MM.1S (cell line): ENCODE data around the gene RABEPK.
"Not testable (repeated sequence)": the region's sequence is repeated elsewhere in the genome, so short reads cannot be mapped to it uniquely, and the experiment has no call there.

Experiments
- DNase-seq: peaks from one replicate; pipeline ENCODE4 v3.0.0-alpha.2; 2015
- H2AFZ ChIP-seq: fragments of 300-600 bp; sonication (generic); 2 replicates; pipeline ENCODE4 v1.6.0; 2016; ENCODE audit warnings: antibody characterized with exemption, low read length
- H3F3A ChIP-seq: fragments of 300-600 bp; sonication (generic); 2 replicates; pipeline ENCODE4 v1.6.1; 2016; ENCODE audit warnings: mild to moderate bottlenecking, antibody characterized with exemption, low read length, moderate library complexity, mixed read lengths; ENCODE audit not compliant: insufficient read depth
- H3K27ac ChIP-seq: fragments of 300-600 bp; sonication (generic); 2 replicates; pipeline ENCODE4 v1.5.1; 2016; ENCODE audit warnings: mild to moderate bottlenecking, low read length
- H3K27me3 ChIP-seq: fragments of 300-600 bp; sonication (generic); replicated peaks from 2 replicates; pipeline ENCODE4 v1.6.0; 2016; ENCODE audit warnings: low read length; ENCODE audit not compliant: insufficient read depth
- H3K36me3 ChIP-seq: fragments of 300-600 bp; sonication (generic); replicated peaks from 2 replicates; pipeline ENCODE4 v1.6.1; 2016; ENCODE audit warnings: mild to moderate bottlenecking, low read length, mixed read lengths; ENCODE audit not compliant: insufficient read depth
- H3K4me1 ChIP-seq: fragments of 300-600 bp; sonication (generic); 2 replicates; pipeline ENCODE4 v1.6.1; 2016; ENCODE audit warnings: low read length, mixed read lengths
- H3K4me2 ChIP-seq: fragments of 300-600 bp; sonication (generic); 2 replicates; pipeline ENCODE4 v1.6.0; 2016; ENCODE audit warnings: low read depth, low read length
- H3K4me3 ChIP-seq: fragments of 300-600 bp; sonication (generic); 2 replicates; pipeline ENCODE4 v1.5.1; 2016; ENCODE audit warnings: low read length, mixed read lengths
- H3K79me2 ChIP-seq: fragments of 300-600 bp; sonication (generic); 2 replicates; pipeline ENCODE4 v1.6.1; 2016; ENCODE audit warnings: mixed run types, low read length, mixed read lengths
- H3K9ac ChIP-seq: fragments of 300-600 bp; sonication (generic); 2 replicates; pipeline ENCODE4 v1.6.1; 2016; ENCODE audit warnings: low read length, mixed read lengths
- H3K9me2 ChIP-seq: fragments of 300-600 bp; sonication (generic); replicated peaks from 2 replicates; pipeline ENCODE4 v1.6.1; 2016; ENCODE audit warnings: mild to moderate bottlenecking, low read length, mixed read lengths; ENCODE audit not compliant: insufficient read depth
- H3K9me3 ChIP-seq: fragments of 300-600 bp; sonication (generic); replicated peaks from 2 replicates; pipeline ENCODE4 v1.6.1; 2016; ENCODE audit warnings: mild to moderate bottlenecking, low read length, mixed read lengths; ENCODE audit not compliant: insufficient read depth
- H4K20me1 ChIP-seq: fragments of 300-600 bp; sonication (generic); 2 replicates; pipeline ENCODE4 v1.6.1; 2016; ENCODE audit warnings: mild to moderate bottlenecking, low read length, moderate library complexity, mixed read lengths; ENCODE audit not compliant: insufficient read depth
- EZH2 ChIP-seq: fragments of 300-600 bp; sonication (generic); optimal IDR thresholded peaks from 2 replicates; pipeline ENCODE3; 2017; ENCODE audit warnings: low read depth, mild to moderate bottlenecking, antibody characterized with exemption, low read length, mixed read lengths
- EZH2phosphoT487 ChIP-seq: fragments of 300-600 bp; sonication (generic); IDR thresholded peaks from 2 replicates; pipeline ENCODE4 v1.6.1; 2018; ENCODE audit warnings: antibody characterized with exemption, low read length
- TF ChIP-seq, protein P1 (sequence below): fragments of 300-600 bp; sonication (generic); IDR thresholded peaks from 2 replicates; pipeline ENCODE4 v1.5.1; 2016; ENCODE audit warnings: antibody characterized with exemption, low read length, mixed read lengths

Gene RABEPK

DNA sequence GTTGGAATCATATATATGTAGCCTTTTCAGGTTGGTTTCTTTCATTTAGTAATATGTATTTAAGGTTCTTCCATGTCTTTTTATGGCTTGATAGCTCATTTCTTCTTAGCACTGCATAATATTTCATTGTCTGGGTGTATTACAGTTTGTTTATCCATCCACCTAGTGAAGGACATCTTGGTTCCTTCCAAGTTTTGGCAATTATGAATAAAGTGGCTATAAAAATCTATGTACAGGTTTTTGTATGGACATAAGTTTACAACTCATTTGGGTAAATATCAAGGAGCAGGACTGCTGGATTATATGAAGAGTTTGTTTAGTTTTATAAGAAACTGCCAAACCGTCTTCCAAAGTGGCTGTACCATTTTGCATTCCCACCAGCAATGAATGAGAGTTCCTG lies 22.5 kb upstream of the RABEPK start:
- H3F3A ChIP-seq = peaks cover 4% of the 10 kb centered on the region; the same call in 1 of the 2 replicates
- peaks cover 96% of the 10 kb centered on the region for H3K79me2 ChIP-seq
- H3K9me2 ChIP-seq = no peaks in the 10 kb centered on the region
- H2AFZ ChIP-seq = no peak overlapping the region
- H3K27ac ChIP-seq = no peak overlapping the region
- no peaks in the 10 kb centered on the region for H3K4me1 ChIP-seq
- no peak overlapping the region for H3K4me2 ChIP-seq
- H3K36me3 ChIP-seq = no peaks in the 10 kb centered on the region
- no peak overlapping the region for H3K4me3 ChIP-seq
- no peaks in the 10 kb centered on the region for H3K9me3 ChIP-seq
- no peaks in the 10 kb centered on the region for H4K20me1 ChIP-seq
- DNase-seq = no peak
- no peak overlapping the region for H3K9ac ChIP-seq
- H3K27me3 ChIP-seq = no peaks in the 10 kb centered on the region
- TF ChIP-seq EZH2 (no peak), EZH2phosphoT487 (no peak)
- TF ChIP-seq, protein P1, sequence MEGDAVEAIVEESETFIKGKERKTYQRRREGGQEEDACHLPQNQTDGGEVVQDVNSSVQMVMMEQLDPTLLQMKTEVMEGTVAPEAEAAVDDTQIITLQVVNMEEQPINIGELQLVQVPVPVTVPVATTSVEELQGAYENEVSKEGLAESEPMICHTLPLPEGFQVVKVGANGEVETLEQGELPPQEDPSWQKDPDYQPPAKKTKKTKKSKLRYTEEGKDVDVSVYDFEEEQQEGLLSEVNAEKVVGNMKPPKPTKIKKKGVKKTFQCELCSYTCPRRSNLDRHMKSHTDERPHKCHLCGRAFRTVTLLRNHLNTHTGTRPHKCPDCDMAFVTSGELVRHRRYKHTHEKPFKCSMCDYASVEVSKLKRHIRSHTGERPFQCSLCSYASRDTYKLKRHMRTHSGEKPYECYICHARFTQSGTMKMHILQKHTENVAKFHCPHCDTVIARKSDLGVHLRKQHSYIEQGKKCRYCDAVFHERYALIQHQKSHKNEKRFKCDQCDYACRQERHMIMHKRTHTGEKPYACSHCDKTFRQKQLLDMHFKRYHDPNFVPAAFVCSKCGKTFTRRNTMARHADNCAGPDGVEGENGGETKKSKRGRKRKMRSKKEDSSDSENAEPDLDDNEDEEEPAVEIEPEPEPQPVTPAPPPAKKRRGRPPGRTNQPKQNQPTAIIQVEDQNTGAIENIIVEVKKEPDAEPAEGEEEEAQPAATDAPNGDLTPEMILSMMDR = no peak

DNA sequence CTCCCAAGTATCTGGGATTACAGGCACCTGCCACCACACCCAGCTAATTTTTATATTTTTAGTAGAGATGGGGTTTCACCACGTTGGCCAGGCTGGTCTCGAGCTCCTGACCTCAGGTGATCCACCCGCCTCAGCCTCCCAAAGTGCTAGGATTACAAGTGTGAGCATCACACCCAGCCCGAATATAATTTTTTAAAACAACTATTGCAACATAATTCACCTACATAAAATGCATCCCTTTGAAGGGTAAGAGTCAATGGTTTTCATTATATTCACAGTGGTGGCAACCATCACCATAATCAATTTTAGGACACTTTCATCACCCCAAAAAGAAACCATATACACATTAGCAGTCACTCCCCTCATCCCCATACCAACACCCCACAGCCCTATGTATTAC lies 20.6 kb upstream of the RABEPK start:
- not testable (repeated sequence) for H3K27me3 ChIP-seq, H3K9me3 ChIP-seq, H3K27ac ChIP-seq, DNase-seq, H3F3A ChIP-seq, H3K4me2 ChIP-seq, H3K9ac ChIP-seq, H3K4me1 ChIP-seq, H3K4me3 ChIP-seq, H4K20me1 ChIP-seq, H3K36me3 ChIP-seq, H2AFZ ChIP-seq, H3K9me2 ChIP-seq
- peaks cover 98% of the 10 kb centered on the region for H3K79me2 ChIP-seq

DNA sequence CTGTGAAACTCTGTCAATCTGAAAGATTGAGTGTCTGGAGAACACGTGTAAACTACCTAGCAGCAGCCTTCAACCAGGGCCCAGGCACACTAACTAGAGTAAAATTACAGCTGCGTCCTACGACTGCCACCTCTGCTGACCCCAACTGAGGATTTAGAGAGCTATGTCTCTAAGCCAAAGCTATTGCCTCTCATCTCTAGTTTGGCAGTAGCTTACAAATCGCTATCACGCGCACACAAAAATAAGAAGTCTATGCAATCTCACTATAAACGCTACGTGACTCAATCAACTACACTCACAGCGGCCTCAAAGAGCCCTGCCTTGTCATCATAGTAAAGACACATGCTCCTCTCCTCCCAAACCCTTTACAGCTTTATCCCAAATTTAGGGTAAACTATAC lies 19.5 kb upstream of the RABEPK start:
- H3F3A ChIP-seq = peaks cover 4% of the 10 kb centered on the region; the same call in 1 of the 2 replicates
- no peak overlapping the region for H3K27ac ChIP-seq
- H3K79me2 ChIP-seq = peaks cover 100% of the 10 kb centered on the region
- no peaks in the 10 kb centered on the region for H3K4me1 ChIP-seq
- DNase-seq = no peak
- H3K4me2 ChIP-seq = no peak overlapping the region
- H3K9me2 ChIP-seq = no peaks in the 10 kb centered on the region
- no peaks in the 10 kb centered on the region for H3K9me3 ChIP-seq
- H3K27me3 ChIP-seq = no peaks in the 10 kb centered on the region
- H4K20me1 ChIP-seq = no peaks in the 10 kb centered on the region
- no peak overlapping the region for H2AFZ ChIP-seq
- no peaks in the 10 kb centered on the region for H3K36me3 ChIP-seq
- no peak overlapping the region for H3K9ac ChIP-seq
- TF ChIP-seq EZH2phosphoT487 (no peak), EZH2 (no peak)
- H3K4me3 ChIP-seq = no peak overlapping the region

DNA sequence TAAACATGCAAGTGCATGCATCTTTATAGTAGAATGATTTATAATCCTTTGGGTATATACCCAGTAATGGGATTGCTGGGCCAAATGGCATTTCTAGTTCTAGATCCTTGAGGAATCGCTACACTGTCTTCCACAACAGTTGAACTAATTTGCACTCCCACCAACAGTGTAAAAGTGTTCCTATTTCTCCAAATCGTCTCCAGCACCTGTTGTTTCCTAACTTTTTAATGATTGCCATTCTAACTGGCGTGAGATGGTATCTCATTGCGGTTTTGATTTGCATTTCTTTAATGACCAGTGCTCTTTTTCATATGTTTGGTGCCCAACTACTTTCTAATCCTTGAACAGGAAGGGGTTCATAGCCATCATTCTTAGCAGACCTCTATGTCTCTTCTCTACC lies 18.6 kb upstream of the RABEPK start:
- H3K4me3 ChIP-seq, H3K9me2 ChIP-seq, H3K27me3 ChIP-seq, DNase-seq, H4K20me1 ChIP-seq, H3K4me1 ChIP-seq, H3K4me2 ChIP-seq, H2AFZ ChIP-seq, H3K27ac ChIP-seq, H3K9ac ChIP-seq, H3K36me3 ChIP-seq, H3F3A ChIP-seq, H3K9me3 ChIP-seq: not testable (repeated sequence)
- H3K79me2 ChIP-seq = peaks cover 100% of the 10 kb centered on the region

DNA sequence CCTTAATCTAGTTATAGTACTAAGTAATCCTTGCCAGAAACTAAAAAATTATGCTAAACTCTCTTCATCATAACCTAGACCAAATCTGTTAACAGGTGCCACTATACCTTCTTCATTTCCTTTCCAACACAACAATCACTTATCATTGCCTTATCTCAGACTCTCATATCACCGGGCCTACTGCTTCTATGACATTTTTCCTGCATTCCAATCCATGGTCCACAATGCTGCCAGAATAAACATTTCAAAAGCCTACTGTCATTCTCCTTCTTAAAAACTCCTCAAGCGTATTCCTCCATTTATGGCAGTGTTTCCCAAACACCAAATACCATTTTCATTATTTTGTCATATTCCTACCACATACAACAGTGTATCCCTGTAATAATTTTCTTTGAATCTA lies 17.3 kb upstream of the RABEPK start:
- Histone ChIP-seq H3K36me3 (no peaks in the 10 kb centered on the region), H4K20me1 (no peaks in the 10 kb centered on the region), H3K9me2 (no peaks in the 10 kb centered on the region), H3K79me2 (peaks cover 100% of the 10 kb centered on the region), H3K4me1 (no peaks in the 10 kb centered on the region), H3K27ac (no peak overlapping the region), H3K27me3 (no peaks in the 10 kb centered on the region), H2AFZ (no peak overlapping the region), H3K4me3 (no peak overlapping the region), H3F3A (peaks cover 3% of the 10 kb centered on the region; the same call in 1 of the 2 replicates), H3K9me3 (no peaks in the 10 kb centered on the region), H3K9ac (no peak overlapping the region), H3K4me2 (no peak overlapping the region)
- no peak for DNase-seq
- TF ChIP-seq, protein P1 = no peak
- no peak for TF ChIP-seq EZH2phosphoT487
- TF ChIP-seq EZH2 = no peak
